ENCODE data around the gene KRT86.
"Not testable (repeated sequence)": the region's sequence is repeated elsewhere in the genome, so short reads cannot be mapped to it uniquely, and the experiment has no call there.

The KRT86 gene

GRCh38 chr12:52251367-52252051 is 22.9 kb upstream of the KRT86 start:
- DNase-seq (ENCODE audit: low spot score) = no peak

GRCh38 chr12:52252175-52252615 is 22.2 kb upstream of the KRT86 start:
- DNase-seq (ENCODE audit: low spot score) = not testable (repeated sequence)

GRCh38 chr12:52252728-52253343 is 21.6 kb upstream of the KRT86 start:
- no peak for DNase-seq (ENCODE audit: low spot score)

- DNase-seq (ENCODE audit: low spot score) = no peak
Measured at GRCh38 chr12:52253391-52254179, 20.9 kb upstream of the KRT86 start.

GRCh38 chr12:52254180-52254964 is 20.1 kb upstream of the KRT86 start:
- DNase-seq (ENCODE audit: low spot score) = no peak

- no peak for DNase-seq (ENCODE audit: low spot score)
Measured at GRCh38 chr12:52254965-52255751, 19.3 kb upstream of the KRT86 start.

GRCh38 chr12:52255926-52256583 is 18.4 kb upstream of the KRT86 start:
- no peak for DNase-seq (ENCODE audit: low spot score)

- DNase-seq (ENCODE audit: low spot score) = no peak
Measured at GRCh38 chr12:52256584-52256935, 17.9 kb upstream of the KRT86 start.

- DNase-seq (ENCODE audit: low spot score) = no peak
Measured at GRCh38 chr12:52257074-52257551, 17.3 kb upstream of the KRT86 start.

GRCh38 chr12:52257922-52258321 is 16.5 kb upstream of the KRT86 start:
- DNase-seq (ENCODE audit: low spot score) = not testable (repeated sequence)

GRCh38 chr12:52258335-52258901 is 16.0 kb upstream of the KRT86 start:
- no peak for DNase-seq (ENCODE audit: low spot score)

- DNase-seq (ENCODE audit: low spot score) = no peak
Measured at GRCh38 chr12:52259657-52260243, 14.7 kb upstream of the KRT86 start.

- DNase-seq (ENCODE audit: low spot score) = no peak
Measured at GRCh38 chr12:52260361-52261207, 13.9 kb upstream of the KRT86 start.

- no peak for DNase-seq (ENCODE audit: low spot score)
Measured at GRCh38 chr12:52261208-52261484, 13.3 kb upstream of the KRT86 start.

GRCh38 chr12:52262286-52262685 is 12.2 kb upstream of the KRT86 start:
- no peak for DNase-seq (ENCODE audit: low spot score)

GRCh38 chr12:52263761-52264434 is 10.5 kb upstream of the KRT86 start:
- DNase-seq (ENCODE audit: low spot score) = no peak

- no peak for DNase-seq (ENCODE audit: low spot score)
Measured at GRCh38 chr12:52264435-52264825, 10.0 kb upstream of the KRT86 start.

GRCh38 chr12:52266514-52266913 is 7.9 kb upstream of the KRT86 start:
- no peak for DNase-seq (ENCODE audit: low spot score)
